Activated CD4-positive, alpha-beta T cell treated with anti-CD3 and anti-CD28 coated beads for 48 hours (primary cell): ENCODE measurements around the gene BRD4.
A peak's percentile ranks its signal among the peaks of the same experiment; 100 is the strongest.

Experiments
- DNase-seq: peaks from one replicate; pipeline ENCODE4 v3.0.0-alpha.2; 2020

The BRD4 gene

GRCh38 chr19:15264061-15264932 is 68.0 kb downstream of the BRD4 start:
- DNase-seq: peak; percentile 82

DNA sequence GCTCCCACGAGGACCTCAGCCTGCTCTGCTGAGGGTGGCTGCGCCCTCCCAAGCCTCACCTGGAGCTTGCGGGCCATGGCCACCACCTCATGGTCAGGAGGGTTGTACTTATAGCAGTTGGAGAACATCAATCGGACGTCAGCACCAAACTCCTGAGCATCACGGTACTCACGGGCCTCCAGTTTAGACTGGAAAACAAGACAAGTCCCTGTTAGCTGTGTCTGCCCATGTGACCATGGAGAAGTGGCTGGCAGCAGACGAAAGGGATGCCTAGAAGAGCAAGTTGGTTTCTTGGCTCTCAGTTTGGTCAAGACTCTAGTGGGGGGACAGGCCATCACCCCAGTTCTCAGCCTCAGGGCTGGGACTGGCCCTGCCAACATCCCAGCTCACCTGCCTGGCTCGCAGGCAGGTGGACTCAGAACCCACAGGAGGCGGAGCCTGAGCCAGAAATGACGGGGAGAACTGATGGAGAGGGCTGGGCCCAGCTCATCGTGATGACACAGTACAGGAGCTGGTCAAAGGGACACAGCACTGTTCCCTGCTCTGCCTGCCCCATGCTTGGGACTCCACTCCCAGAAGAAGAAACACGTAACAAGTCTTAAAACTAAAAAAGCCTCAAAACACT is 68.9 kb downstream of the BRD4 start:
- no peak for DNase-seq

DNA sequence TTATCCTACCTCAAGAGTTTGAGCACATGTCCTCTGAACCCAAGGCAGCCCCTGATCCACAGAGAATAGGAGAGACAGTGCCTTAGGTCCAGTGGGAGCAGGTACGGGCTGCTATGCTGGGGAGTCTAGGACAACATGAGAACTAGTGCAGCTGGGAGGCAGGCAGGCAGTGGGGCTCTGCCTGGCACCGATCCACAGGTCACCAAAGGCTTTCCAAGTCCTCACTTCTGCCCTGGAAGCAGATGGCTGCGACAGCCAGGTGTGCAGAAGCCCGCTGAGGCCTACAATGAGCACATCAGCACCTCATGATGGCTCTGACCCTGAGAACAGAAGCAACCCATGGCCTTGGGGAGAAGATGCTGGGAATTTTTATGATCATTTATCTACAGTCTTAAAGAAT is 70.3 kb downstream of the BRD4 start:
- no peak for DNase-seq

DNA sequence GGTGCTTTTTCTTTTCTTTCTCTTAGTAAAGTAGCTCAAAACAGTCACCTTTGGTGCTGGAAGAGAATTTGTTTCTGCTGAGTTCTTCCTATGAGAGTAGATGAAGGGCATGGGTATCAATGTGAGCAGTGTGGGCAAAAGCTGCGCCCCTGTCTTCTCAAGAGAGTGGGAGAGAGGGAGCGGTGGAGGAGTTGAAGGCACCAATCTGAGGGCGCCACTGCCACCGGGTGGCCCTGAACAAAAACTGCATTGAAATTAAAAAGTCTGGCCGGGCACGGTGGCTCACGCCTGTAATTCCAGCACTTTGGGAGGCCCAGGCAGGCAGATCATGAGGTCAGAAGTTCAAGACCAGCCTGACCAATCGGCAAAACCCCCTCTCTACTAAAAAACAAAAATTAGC is 71.4 kb downstream of the BRD4 start:
- DNase-seq: no peak

DNA sequence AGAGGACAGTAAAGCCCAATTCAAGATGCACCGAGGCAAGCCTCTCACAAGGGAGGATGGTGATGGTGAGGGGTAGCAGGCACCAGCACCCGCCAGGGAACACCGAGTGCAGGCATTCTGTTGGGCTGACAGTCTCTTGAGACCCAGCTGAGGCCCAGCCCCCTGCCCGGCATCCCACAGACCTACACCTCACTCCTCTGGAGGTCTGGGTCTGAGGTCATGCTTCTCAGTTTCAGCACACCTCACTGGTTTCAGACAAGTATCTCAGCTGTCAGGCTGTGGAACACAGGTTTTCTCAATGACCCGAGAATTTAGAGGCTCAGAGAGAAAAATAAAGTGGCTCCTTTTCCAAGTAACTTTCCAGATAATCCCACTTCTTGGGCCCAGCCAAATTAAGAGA is 72.4 kb downstream of the BRD4 start:
- no peak for DNase-seq

GRCh38 chr19:15257782-15258181 is 74.6 kb downstream of the BRD4 start:
- no peak for DNase-seq

DNA sequence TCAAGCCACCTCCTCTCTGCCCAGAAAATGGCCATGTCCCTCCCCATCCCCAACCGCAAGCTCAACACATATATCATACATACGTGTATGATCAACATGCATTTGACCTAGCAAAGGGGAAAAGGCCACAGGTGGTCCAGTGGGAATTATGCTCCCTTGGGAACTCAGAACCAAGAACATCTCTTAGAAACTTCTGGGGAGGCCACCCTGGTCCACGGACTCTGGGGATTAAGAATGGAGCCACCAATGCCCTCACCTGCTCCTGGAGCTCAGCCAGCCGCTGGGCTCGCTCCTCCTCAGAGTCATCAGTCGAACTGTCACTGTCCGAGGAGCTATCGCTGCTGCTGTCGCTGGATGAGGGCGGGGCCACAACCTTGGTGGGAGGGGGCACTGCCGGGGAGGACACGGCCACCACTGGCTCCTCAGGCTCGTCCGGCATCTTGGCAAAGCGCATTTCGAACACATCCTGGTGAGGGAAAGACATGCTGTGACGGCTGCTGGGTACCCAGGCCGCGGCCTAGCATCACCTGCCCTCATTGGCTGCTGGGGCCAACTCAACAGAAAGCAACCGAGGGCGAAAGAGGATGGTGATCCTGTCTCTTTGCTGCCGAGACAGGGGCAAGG is 75.5 kb downstream of the BRD4 start:
- DNase-seq: no peak

- no peak for DNase-seq
Observed at GRCh38 chr19:15255359-15255990, 76.9 kb downstream of the BRD4 start.

DNA sequence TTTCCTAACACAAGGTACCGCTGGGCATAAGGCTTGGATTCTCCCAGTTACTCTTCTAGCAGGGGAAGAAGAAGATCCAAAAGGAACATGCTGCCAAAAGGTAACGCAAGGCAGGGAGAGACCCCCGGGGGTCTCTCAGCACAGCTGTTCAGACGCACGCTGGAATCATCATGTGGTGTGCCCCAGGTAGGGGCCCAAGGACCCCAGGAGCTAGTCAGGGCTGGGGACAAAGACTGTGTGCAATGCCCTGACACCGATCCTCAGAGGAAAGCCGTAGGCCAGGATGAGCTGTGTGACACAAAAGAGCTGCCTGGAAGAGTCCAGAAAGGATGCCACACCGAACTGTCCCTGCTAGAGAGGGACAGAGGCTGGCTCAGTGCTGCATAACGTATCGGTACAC is 77.8 kb downstream of the BRD4 start:
- DNase-seq: no peak

DNA sequence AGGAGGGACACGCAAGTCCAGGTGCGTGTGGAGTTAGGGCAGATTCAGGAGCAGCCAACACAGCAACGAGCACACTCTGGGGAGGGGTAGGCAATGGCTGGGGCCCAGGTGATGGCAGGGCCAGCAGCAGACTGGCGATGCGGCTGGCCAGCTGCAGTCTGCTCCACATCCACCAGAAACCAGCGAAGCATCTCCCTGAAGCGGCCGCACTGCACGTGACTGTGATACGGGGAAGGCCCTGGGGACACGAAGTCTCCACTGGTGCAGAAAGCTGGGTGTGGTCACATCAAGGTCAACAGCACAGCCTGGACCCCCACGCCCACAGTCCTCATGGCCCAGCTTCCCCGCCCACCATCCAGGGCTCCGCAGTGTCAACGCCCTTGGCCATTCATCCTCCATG is 78.8 kb downstream of the BRD4 start:
- DNase-seq: no peak

DNA sequence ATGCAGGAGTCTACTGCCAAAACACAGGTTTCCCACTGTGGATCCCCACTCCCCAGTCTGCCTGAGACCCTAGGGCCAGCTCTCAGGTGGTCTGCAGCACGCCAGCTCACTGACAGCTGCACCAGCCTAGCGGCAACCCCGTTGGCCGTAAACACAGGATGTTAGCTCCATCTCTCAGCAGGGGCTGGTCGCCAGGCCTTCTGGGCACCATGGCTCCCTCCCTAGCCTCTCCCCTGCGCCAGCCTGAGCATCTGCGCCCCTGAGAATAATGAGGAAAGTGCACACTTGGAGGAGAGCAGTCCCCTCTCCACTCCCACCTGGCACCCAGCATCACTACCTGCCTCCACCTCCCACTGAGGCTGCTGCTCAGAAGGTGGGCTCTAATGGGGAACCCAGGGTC is 79.3 kb downstream of the BRD4 start:
- DNase-seq: no peak

DNA sequence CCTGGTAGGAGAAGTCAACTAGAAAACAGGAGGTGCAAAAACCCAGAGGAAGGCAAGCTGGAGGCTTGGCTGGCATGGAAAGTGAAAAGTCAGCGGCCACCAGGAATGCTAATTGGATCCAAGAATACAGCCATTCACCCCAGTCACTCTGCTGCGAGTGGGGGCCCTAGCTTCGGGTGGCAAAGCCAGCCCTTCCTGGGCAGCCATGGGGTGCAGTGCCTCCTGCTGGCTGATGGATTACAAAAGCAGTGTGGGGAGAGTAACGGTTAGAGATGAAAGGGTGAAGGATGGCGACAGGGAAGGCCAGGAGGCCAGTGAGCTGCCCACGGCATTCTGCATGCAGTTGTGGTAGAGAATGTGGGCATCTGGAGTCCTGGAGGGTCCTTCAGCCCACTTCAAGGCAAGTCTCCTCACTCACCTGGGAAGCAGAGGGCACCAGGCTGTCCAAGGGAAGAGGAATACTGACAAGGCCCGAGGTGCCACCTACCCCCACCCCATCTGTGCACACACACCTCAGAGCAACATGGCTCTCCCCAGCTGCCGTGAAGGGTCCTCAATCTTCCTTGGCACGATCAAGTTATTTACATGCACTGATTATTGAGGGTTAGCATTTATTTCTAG is 79.8 kb downstream of the BRD4 start:
- DNase-seq: no peak

- no peak for DNase-seq
Observed at GRCh38 chr19:15251749-15252397, 80.5 kb downstream of the BRD4 start.

DNA sequence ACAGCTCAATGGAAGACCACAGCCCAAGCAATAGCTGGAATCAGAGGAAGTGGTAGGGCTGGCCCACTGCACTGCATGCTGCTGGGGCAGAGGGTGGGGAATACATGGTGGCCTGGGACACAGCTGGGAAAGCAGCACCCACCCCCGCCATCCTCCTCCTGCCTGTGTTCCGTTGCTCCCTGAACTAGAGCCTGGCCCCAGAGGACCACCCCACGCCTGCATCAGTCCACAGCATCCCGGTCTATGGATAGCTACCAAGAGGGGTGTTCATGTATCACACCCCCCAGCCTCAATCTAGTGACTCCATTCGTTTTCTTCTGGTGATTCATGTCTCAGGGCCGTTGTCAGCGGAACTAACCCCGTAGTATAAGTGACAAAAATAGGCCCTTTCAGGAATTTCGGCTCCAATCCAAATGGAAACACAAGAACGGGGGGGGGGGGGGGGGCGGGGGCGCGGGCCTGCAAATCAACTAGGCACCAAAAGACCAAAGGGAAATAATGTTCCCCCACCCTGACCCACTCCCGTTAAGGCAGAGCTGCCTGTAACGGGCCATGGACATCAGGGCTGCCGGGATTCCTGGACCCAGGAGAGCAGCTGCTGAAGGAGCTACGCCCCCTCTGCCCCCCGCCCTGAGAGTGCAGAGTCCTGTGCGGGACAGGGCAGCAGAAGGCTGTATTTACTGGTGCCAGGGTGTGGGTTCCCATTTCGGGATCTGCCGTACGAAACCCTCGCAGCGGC is 81.2 kb downstream of the BRD4 start:
- no peak for DNase-seq

DNA sequence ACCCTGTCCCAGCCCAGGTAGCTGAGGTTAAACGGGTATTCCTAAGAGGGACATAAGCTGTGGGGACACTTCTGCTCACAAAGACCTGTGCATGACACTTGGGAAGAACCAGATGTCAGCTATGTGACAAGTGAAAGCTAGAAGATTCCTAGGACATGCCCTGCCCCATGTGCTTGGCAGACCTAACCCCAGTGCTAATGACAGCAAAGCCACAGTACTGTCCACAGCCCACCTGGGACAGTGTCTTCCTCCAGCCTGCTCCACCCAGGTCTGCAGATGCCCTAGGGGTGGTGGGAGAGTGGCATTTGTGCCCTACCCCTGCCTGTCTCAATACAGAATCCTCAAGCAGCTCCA is 81.7 kb downstream of the BRD4 start:
- no peak for DNase-seq

GRCh38 chr19:15249972-15250639 is 82.2 kb downstream of the BRD4 start:
- DNase-seq: no peak

GRCh38 chr19:15249528-15249874 is 82.8 kb downstream of the BRD4 start:
- DNase-seq: no peak

GRCh38 chr19:15248648-15249527 is 83.5 kb downstream of the BRD4 start:
- DNase-seq: no peak

DNA sequence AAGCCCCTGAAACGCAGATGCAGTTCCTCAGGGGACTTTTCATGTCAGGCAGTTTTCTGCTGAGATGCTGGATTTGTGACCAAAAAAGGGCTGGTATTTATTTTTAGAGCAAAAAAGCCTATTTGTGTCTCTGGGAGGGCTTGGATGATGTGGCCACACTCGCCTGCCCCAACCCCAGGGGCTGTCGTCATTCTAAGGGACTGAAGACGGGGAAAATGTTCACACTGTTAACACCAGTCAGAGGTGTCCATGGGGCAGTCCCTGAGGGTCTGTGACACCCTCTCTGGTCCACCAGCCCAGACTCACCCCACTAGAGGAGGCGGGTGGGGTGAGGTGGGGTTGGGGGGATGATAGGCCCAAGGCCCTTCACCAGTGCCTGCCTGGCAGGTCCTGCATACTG is 84.2 kb downstream of the BRD4 start:
- DNase-seq: no peak
